Loucy (cell line): ENCODE measurements around the gene CCDC8.

Experiments
- CTCF ChIP-seq: fragments of 200-600 bp; sonication (generic); conservative IDR thresholded peaks from 2 replicates; pipeline ENCODE4 v1.5.1; 2014; ENCODE audit warnings: mild to moderate bottlenecking, antibody characterized with exemption, low read length
- EZH2phosphoT487 ChIP-seq: fragments of 200-600 bp; IDR thresholded peaks from 2 replicates; pipeline ENCODE4 v1.6.1; 2018; ENCODE audit warnings: antibody characterized with exemption, mild to moderate bottlenecking, moderate library complexity, borderline replicate concordance

- no peak for TF ChIP-seq CTCF
- TF ChIP-seq EZH2phosphoT487, result no peak
These were observed 4.2 kb downstream of the CCDC8 start for GRCh38 chr19:46409191-46409590.
